ENCODE data around the gene LRTM2. TPM values are rescaled to one million over a fixed set of nuclear protein-coding genes. Genes with fewer than 3 reads are reported as not detected.

The LRTM2 gene
- total and polyA plus RNA-seq, 2 donors = 0.05 to 0.11 TPM

GRCh38 chr12:1801303-1801975 lies 18.9 kb upstream of the LRTM2 start:
- H3K27ac ChIP-seq (ENCODE audit: low read depth in 1 of 2, low read length in 1 of 2) = no peak overlapping the region
- WGBS = 92% methylated on average over 16 of the region's 16 CpGs
- no peaks in the 10 kb centered on the region for H3K27me3 ChIP-seq (ENCODE audit: control insufficient read depth in 2 of 2, insufficient read depth in 1 of 2, low read length in 1 of 2)
- no peak for DNase-seq (ENCODE audit: low read depth in 6 of 9, low spot score in 9 of 9)
- H3K9me3 ChIP-seq (ENCODE audit: control insufficient read depth in 2 of 2, insufficient read depth in 1 of 2, low read length in 1 of 2) = peaks cover 0 to 7% of the 10 kb centered on the region in 2 donors
- H3K4me1 ChIP-seq (ENCODE audit: control insufficient read depth in 2 of 2, insufficient read depth in 2 of 2, low read length in 2 of 2) = peaks cover 0 to 25% of the 10 kb centered on the region in 2 donors
- no peak overlapping the region for H3K4me3 ChIP-seq (ENCODE audit: low read length in 2 of 2)
- no peaks in the 10 kb centered on the region for H3K36me3 ChIP-seq (ENCODE audit: control insufficient read depth in 2 of 2, insufficient read depth in 2 of 2, low read length in 1 of 2)

GRCh38 chr12:1803736-1804135 lies 16.6 kb upstream of the LRTM2 start:
- H3K27me3 ChIP-seq (ENCODE audit: control insufficient read depth in 2 of 2, insufficient read depth in 1 of 2, low read length in 1 of 2) = no peaks in the 10 kb centered on the region
- no peak overlapping the region for H3K27ac ChIP-seq (ENCODE audit: low read depth in 1 of 2, low read length in 1 of 2)
- H3K4me3 ChIP-seq (ENCODE audit: low read length in 2 of 2) = no peak overlapping the region
- no peak for DNase-seq (ENCODE audit: low read depth in 6 of 9, low spot score in 9 of 9)
- no peaks in the 10 kb centered on the region for H3K36me3 ChIP-seq (ENCODE audit: control insufficient read depth in 2 of 2, insufficient read depth in 2 of 2, low read length in 1 of 2)
- H3K9me3 ChIP-seq (ENCODE audit: control insufficient read depth in 2 of 2, insufficient read depth in 1 of 2, low read length in 1 of 2) = peaks cover 0 to 10% of the 10 kb centered on the region in 2 donors
- 96% methylated on average over 7 of the region's 7 CpGs for WGBS
- peaks cover 0 to 24% of the 10 kb centered on the region in 2 donors for H3K4me1 ChIP-seq (ENCODE audit: control insufficient read depth in 2 of 2, insufficient read depth in 2 of 2, low read length in 2 of 2)

GRCh38 chr12:1804545-1805332 lies 15.6 kb upstream of the LRTM2 start:
- Histone ChIP-seq H3K27me3 (ENCODE audit: control insufficient read depth in 2 of 2, insufficient read depth in 1 of 2, low read length in 1 of 2) (no peaks in the 10 kb centered on the region), H3K4me1 (ENCODE audit: control insufficient read depth in 2 of 2, insufficient read depth in 2 of 2, low read length in 2 of 2) (peaks cover 0 to 30% of the 10 kb centered on the region in 2 donors), H3K27ac (ENCODE audit: low read depth in 1 of 2, low read length in 1 of 2) (no peak overlapping the region), H3K9me3 (ENCODE audit: control insufficient read depth in 2 of 2, insufficient read depth in 1 of 2, low read length in 1 of 2) (peaks cover 0 to 13% of the 10 kb centered on the region in 2 donors), H3K4me3 (ENCODE audit: low read length in 2 of 2) (no peak overlapping the region), H3K36me3 (ENCODE audit: control insufficient read depth in 2 of 2, insufficient read depth in 2 of 2, low read length in 1 of 2) (no peaks in the 10 kb centered on the region)
- DNase-seq (ENCODE audit: low read depth in 6 of 9, low spot score in 9 of 9) = peak; percentile 67 to 94 (median 85)
- 61% methylated on average over 25 of the region's 25 CpGs for WGBS

GRCh38 chr12:1805441-1806081 lies 14.8 kb upstream of the LRTM2 start:
- no peak overlapping the region for H3K27ac ChIP-seq (ENCODE audit: low read depth in 1 of 2, low read length in 1 of 2)
- H3K4me1 ChIP-seq (ENCODE audit: control insufficient read depth in 2 of 2, insufficient read depth in 2 of 2, low read length in 2 of 2) = peaks cover 0 to 36% of the 10 kb centered on the region in 2 donors
- 96% methylated on average over 16 of the region's 16 CpGs for WGBS
- H3K4me3 ChIP-seq (ENCODE audit: low read length in 2 of 2) = no peak overlapping the region
- peaks cover 0 to 13% of the 10 kb centered on the region in 2 donors for H3K9me3 ChIP-seq (ENCODE audit: control insufficient read depth in 2 of 2, insufficient read depth in 1 of 2, low read length in 1 of 2)
- DNase-seq (ENCODE audit: low read depth in 6 of 9, low spot score in 9 of 9) = no peak
- no peaks in the 10 kb centered on the region for H3K27me3 ChIP-seq (ENCODE audit: control insufficient read depth in 2 of 2, insufficient read depth in 1 of 2, low read length in 1 of 2)
- H3K36me3 ChIP-seq (ENCODE audit: control insufficient read depth in 2 of 2, insufficient read depth in 2 of 2, low read length in 1 of 2) = no peaks in the 10 kb centered on the region

GRCh38 chr12:1806301-1807086 lies 13.9 kb upstream of the LRTM2 start:
- WGBS = 75% methylated on average over 7 of the region's 7 CpGs
- Histone ChIP-seq H3K36me3 (ENCODE audit: control insufficient read depth in 2 of 2, insufficient read depth in 2 of 2, low read length in 1 of 2) (no peaks in the 10 kb centered on the region), H3K9me3 (ENCODE audit: control insufficient read depth in 2 of 2, insufficient read depth in 1 of 2, low read length in 1 of 2) (peaks cover 0 to 13% of the 10 kb centered on the region in 2 donors), H3K27me3 (ENCODE audit: control insufficient read depth in 2 of 2, insufficient read depth in 1 of 2, low read length in 1 of 2) (no peaks in the 10 kb centered on the region), H3K27ac (ENCODE audit: low read depth in 1 of 2, low read length in 1 of 2) (no peak overlapping the region), H3K4me1 (ENCODE audit: control insufficient read depth in 2 of 2, insufficient read depth in 2 of 2, low read length in 2 of 2) (peaks cover 0 to 41% of the 10 kb centered on the region in 2 donors), H3K4me3 (ENCODE audit: low read length in 2 of 2) (no peak overlapping the region)
- no peak for DNase-seq (ENCODE audit: low read depth in 6 of 9, low spot score in 9 of 9)

GRCh38 chr12:1807087-1807860 lies 13.1 kb upstream of the LRTM2 start:
- Histone ChIP-seq H3K4me1 (ENCODE audit: control insufficient read depth in 2 of 2, insufficient read depth in 2 of 2, low read length in 2 of 2) (peaks cover 0 to 49% of the 10 kb centered on the region in 2 donors), H3K27me3 (ENCODE audit: control insufficient read depth in 2 of 2, insufficient read depth in 1 of 2, low read length in 1 of 2) (no peaks in the 10 kb centered on the region), H3K36me3 (ENCODE audit: control insufficient read depth in 2 of 2, insufficient read depth in 2 of 2, low read length in 1 of 2) (no peaks in the 10 kb centered on the region), H3K27ac (ENCODE audit: low read depth in 1 of 2, low read length in 1 of 2) (no peak overlapping the region), H3K4me3 (ENCODE audit: low read length in 2 of 2) (no peak overlapping the region), H3K9me3 (ENCODE audit: control insufficient read depth in 2 of 2, insufficient read depth in 1 of 2, low read length in 1 of 2) (peaks cover 0 to 13% of the 10 kb centered on the region in 2 donors)
- no peak for DNase-seq (ENCODE audit: low read depth in 6 of 9, low spot score in 9 of 9)
- WGBS = 96% methylated on average over 15 of the region's 15 CpGs

- DNase-seq (ENCODE audit: low read depth in 6 of 9, low spot score in 9 of 9) = no peak
- Histone ChIP-seq H3K27me3 (ENCODE audit: control insufficient read depth in 2 of 2, insufficient read depth in 1 of 2, low read length in 1 of 2) (no peaks in the 10 kb centered on the region), H3K4me1 (ENCODE audit: control insufficient read depth in 2 of 2, insufficient read depth in 2 of 2, low read length in 2 of 2) (peaks cover 0 to 49% of the 10 kb centered on the region in 2 donors), H3K9me3 (ENCODE audit: control insufficient read depth in 2 of 2, insufficient read depth in 1 of 2, low read length in 1 of 2) (peaks cover 0 to 13% of the 10 kb centered on the region in 2 donors), H3K4me3 (ENCODE audit: low read length in 2 of 2) (no peak overlapping the region), H3K27ac (ENCODE audit: low read depth in 1 of 2, low read length in 1 of 2) (no peak overlapping the region), H3K36me3 (ENCODE audit: control insufficient read depth in 2 of 2, insufficient read depth in 2 of 2, low read length in 1 of 2) (no peaks in the 10 kb centered on the region)
- 93% methylated on average over 19 of the region's 19 CpGs for WGBS
Observed at GRCh38 chr12:1808036-1808797, 12.1 kb upstream of the LRTM2 start.
